ENCODE results near the gene ZNF497. TPM values are rescaled to one million over a fixed set of nuclear protein-coding genes. Genes with fewer than 3 reads are reported as not detected.

ZNF497 gene
- total RNA-seq, 6 experiments from 2014 or later: 0.73 to 3.1 (median 1.7) TPM

DNA sequence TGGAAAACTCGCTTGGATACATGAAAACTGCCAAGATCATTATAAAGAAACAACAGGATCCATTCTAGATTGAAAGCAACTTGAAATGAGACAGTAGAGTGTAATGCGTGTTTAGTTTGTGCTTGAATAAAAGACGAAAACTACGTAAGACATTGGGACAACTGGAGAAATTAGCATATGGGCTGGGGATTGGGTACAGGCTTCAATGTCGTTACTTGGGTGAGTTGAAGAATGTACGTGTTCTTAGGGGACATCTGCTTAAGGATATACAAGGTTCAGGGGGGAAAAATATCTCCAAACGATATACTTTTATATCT lies 57.8 kb downstream of the ZNF497 start:
- Histone ChIP-seq H3K4me1 (peaks cover 0 to 8% (median 3%) of the 10 kb centered on the region in 4 donors), H3K27ac (peak overlapping the region; percentile 30 to 79 (median 75)), H3K36me3 (peaks cover 0 to 18% (median 2%) of the 10 kb centered on the region in 4 donors), H3K4me3 (peak overlapping the region; percentile 75 to 96 (median 87)), H3K9me3 (no peaks in the 10 kb centered on the region), H3K27me3 (no peaks in the 10 kb centered on the region)
- DNase-seq (no peak), ATAC-seq (peak in 2 of 4 donors; percentile 5 to 6)
- intact Hi-C loops (cut with DNase I): no loop called here
- WGBS (ENCODE audit: insufficient coverage, low coverage, low lambda C conversion rate, missing lambda C conversion rate): 15% methylated on average over 7 of the region's 7 CpGs
- no peak for TF ChIP-seq POLR2A (IDR thresholded peaks at IDR 0.05)
- TF ChIP-seq, protein P1, sequence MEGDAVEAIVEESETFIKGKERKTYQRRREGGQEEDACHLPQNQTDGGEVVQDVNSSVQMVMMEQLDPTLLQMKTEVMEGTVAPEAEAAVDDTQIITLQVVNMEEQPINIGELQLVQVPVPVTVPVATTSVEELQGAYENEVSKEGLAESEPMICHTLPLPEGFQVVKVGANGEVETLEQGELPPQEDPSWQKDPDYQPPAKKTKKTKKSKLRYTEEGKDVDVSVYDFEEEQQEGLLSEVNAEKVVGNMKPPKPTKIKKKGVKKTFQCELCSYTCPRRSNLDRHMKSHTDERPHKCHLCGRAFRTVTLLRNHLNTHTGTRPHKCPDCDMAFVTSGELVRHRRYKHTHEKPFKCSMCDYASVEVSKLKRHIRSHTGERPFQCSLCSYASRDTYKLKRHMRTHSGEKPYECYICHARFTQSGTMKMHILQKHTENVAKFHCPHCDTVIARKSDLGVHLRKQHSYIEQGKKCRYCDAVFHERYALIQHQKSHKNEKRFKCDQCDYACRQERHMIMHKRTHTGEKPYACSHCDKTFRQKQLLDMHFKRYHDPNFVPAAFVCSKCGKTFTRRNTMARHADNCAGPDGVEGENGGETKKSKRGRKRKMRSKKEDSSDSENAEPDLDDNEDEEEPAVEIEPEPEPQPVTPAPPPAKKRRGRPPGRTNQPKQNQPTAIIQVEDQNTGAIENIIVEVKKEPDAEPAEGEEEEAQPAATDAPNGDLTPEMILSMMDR (IDR thresholded peaks at IDR 0.05): no peak

Small RNA genes lying within 50 kb of the gene (microRNA-seq; reads per million reads assigned to microRNA genes)
- 0 to 0.29 reads per million in 2 donors for gene MIR4754
- 0 to 0.29 reads per million in 2 donors for gene MIR6806

Small RNA genes lying within 50 kb of the gene (small RNA-seq; reads per million reads assigned to genes)
- gene MIR4754: 0 reads per million in 2 experiments
- 0 to 0.10 reads per million in 2 experiments for gene MIR6806
- 0 to 0.29 reads per million in 2 experiments for gene RNA5SP473

Other genes starting within 250 kb of the ZNF497 start
- gene ZNF329, start 212.0 kb downstream of the ZNF497 start, total RNA-seq: 1 to 10 TPM; 2.0 to 7.2 (median 2.9) TPM
- gene ZNF274, start 179.7 kb downstream of the ZNF497 start, total RNA-seq: 10 to 100 TPM; 12.7 to 18.5 (median 14.4) TPM
- gene ZNF544, start 133.8 kb downstream of the ZNF497 start, total RNA-seq: 10 to 100 TPM in 3 of 6 experiments, 1 to 10 TPM in 3; 6.1 to 16.5 (median 10.7) TPM
- 1 to 10 TPM; 1.0 to 2.3 (median 1.6) TPM for gene ZNF8, start 83.8 kb downstream of the ZNF497 start, total RNA-seq
- gene ERVK3-1, start 57.4 kb downstream of the ZNF497 start, total RNA-seq: 10 to 100 TPM; 12.4 to 44.7 (median 15.8) TPM
- 1 to 10 TPM; 1.7 to 2.9 (median 2.1) TPM for gene ZSCAN22, start 35.8 kb downstream of the ZNF497 start, total RNA-seq
- gene A1BG, start 9.3 kb downstream of the ZNF497 start, total RNA-seq: 1,000 to 10,000 TPM in 4 of 6 experiments, 100 to 1,000 TPM in 2; 897 to 2,313 (median 1,164) TPM
- 1 to 10 TPM; 1.7 to 3.9 (median 2.4) TPM for gene ZNF837, start 18.3 kb upstream of the ZNF497 start, total RNA-seq
- 100 to 1,000 TPM; 274 to 637 (median 304) TPM for gene RPS5, start 24.5 kb upstream of the ZNF497 start, total RNA-seq
- not detected for gene RNF225, start 32.9 kb upstream of the ZNF497 start, total RNA-seq
- 10 to 100 TPM in 1 of 6 experiments, 1 to 10 TPM in 5; 5.6 to 12.1 (median 6.6) TPM for gene ZNF584, start 45.9 kb upstream of the ZNF497 start, total RNA-seq
- 1 to 10 TPM in 3 of 6 experiments, under 1 TPM in 3; 0.75 to 2.8 (median 1.0) TPM for gene ZNF132, start 77.4 kb upstream of the ZNF497 start, total RNA-seq
- gene ZNF324B, start 88.9 kb upstream of the ZNF497 start, total RNA-seq: 1 to 10 TPM; 2.9 to 3.3 (median 2.9) TPM
- 1 to 10 TPM; 2.9 to 4.9 (median 3.8) TPM for gene ZNF324, start 104.3 kb upstream of the ZNF497 start, total RNA-seq
- 1 to 10 TPM; 1.4 to 5.4 (median 4.1) TPM for gene ZNF446, start 113.6 kb upstream of the ZNF497 start, total RNA-seq
- gene SLC27A5, start 149.2 kb upstream of the ZNF497 start, total RNA-seq: 100 to 1,000 TPM; 107 to 737 (median 366) TPM
- gene ZBTB45, start 157.1 kb upstream of the ZNF497 start, total RNA-seq: 1 to 10 TPM; 3.5 to 4.8 (median 4.3) TPM
- gene TRIM28, start 181.3 kb upstream of the ZNF497 start, total RNA-seq: 100 to 1,000 TPM in 3 of 6 experiments, 10 to 100 TPM in 3; 75.4 to 106 (median 94.7) TPM
- gene CHMP2A, start 192.4 kb upstream of the ZNF497 start, total RNA-seq: 10 to 100 TPM; 62.1 to 90.9 (median 70.7) TPM
- gene UBE2M, start 195.9 kb upstream of the ZNF497 start, total RNA-seq: 10 to 100 TPM; 16.0 to 23.5 (median 20.7) TPM
- 10 to 100 TPM in 5 of 6 experiments, 1 to 10 TPM in 1; 8.2 to 19.9 (median 14.1) TPM for gene MZF1, start 210.6 kb upstream of the ZNF497 start, total RNA-seq

Data from right lobe of liver (tissue), 6 donors.